ENCODE measurements around the gene KATNB1.

GRCh38 chr16:57774705-57775285 lies 39.2 kb downstream of the KATNB1 start:
- no peak for TF ChIP-seq POLR2AphosphoS5 (IDR thresholded peaks at IDR 0.05; ENCODE audit: low read depth, low read length)
- TF ChIP-seq POLR2A (IDR thresholded peaks at IDR 0.05; ENCODE audit: low read depth, low read length): no peak
- no peak for TF ChIP-seq TAF1 (IDR thresholded peaks at IDR 0.05; ENCODE audit: low read depth, low read length)
- TF ChIP-seq SPI1 (IDR thresholded peaks at IDR 0.05; ENCODE audit: low read depth, low read length): no peak
- no peak for TF ChIP-seq POU2F2 (IDR thresholded peaks at IDR 0.05; ENCODE audit: low read depth, low read length)

All from GM12891 (cell line).